HepG2 (cell line): Measurements from ENCODE around the gene GRIN3B. TPM values are rescaled to one million over a fixed set of nuclear protein-coding genes. Genes with fewer than 3 reads are reported as not detected.

Source experiments
- EZH2 ChIP-seq: conservative IDR thresholded peaks from 2 replicates; pipeline ENCODE4 v1.6.1; 2012; ENCODE audit warnings: mild to moderate bottlenecking, low read depth, low read length, moderate library complexity
- GZF1 ChIP-seq: sonication (generic); formaldehyde crosslinking; IDR thresholded peaks from 2 replicates; pipeline ENCODE4 v1.5.1; 2020; ENCODE audit warnings: mild to moderate bottlenecking, missing genetic modification reagents
- HDAC1 ChIP-seq: sonication (generic); formaldehyde crosslinking; IDR thresholded peaks from 2 replicates; pipeline ENCODE4 v1.5.1; 2020; ENCODE audit warnings: mild to moderate bottlenecking, missing genetic modification reagents
- HDAC6 ChIP-seq: fragments of 200-600 bp; sonication (generic); IDR thresholded peaks from 2 replicates; pipeline ENCODE4 v1.7.0; 2017; ENCODE audit warnings: mild to moderate bottlenecking, antibody characterized with exemption, low read length, low read depth
- NR2F1 ChIP-seq, 2 experiments: fragments of 450-650 bp in 1 of 2; formaldehyde crosslinking in 1 of 2; IDR thresholded peaks; 2 replicates each; pipeline versions ENCODE4 v1.5.0 to v1.6.1; 2016 to 2020; ENCODE audit warnings: mild to moderate bottlenecking in 1 of 2, missing compliant biosample characterization in 1 of 2, missing genetic modification reagents in 1 of 2, moderate library complexity in 1 of 2
- PAF1 ChIP-seq: IDR thresholded peaks from 2 replicates; pipeline ENCODE4 v1.6.1; 2016; ENCODE audit warnings: missing genetic modification reagents, missing compliant biosample characterization
- RXRA ChIP-seq: sonication (generic); formaldehyde crosslinking; IDR thresholded peaks from 2 replicates; pipeline ENCODE4 v1.5.1; 2020; ENCODE audit warnings: missing genetic modification reagents
- SKIL ChIP-seq: sonication (generic); formaldehyde crosslinking; IDR thresholded peaks from 2 replicates; pipeline ENCODE4 v1.8.0; 2022; ENCODE audit warnings: missing genetic modification reagents, mild to moderate bottlenecking, moderate library complexity, borderline replicate concordance
- SRSF4 ChIP-seq: fragments of 200-400 bp; formaldehyde crosslinking; IDR thresholded peaks from one replicate; pipeline ENCODE4 v1.6.1; 2018; ENCODE audit warnings: mild to moderate bottlenecking, low read depth, low read length, moderate library complexity; ENCODE audit not compliant: poor library complexity, severe bottlenecking
- XBP1 ChIP-seq: sonication (generic); formaldehyde crosslinking; IDR thresholded peaks from 2 replicates; pipeline ENCODE4 v1.5.0; 2020; ENCODE audit warnings: missing genetic modification reagents
- YY1 ChIP-seq: IDR thresholded peaks from 2 replicates; pipeline ENCODE4 v1.6.1; 2011; ENCODE audit warnings: low read length, low read depth, moderate library complexity, mild to moderate bottlenecking; ENCODE audit not compliant: insufficient read depth, insufficient replicate concordance
- ZBTB10 ChIP-seq: sonication (generic); formaldehyde crosslinking; IDR thresholded peaks from 2 replicates; pipeline ENCODE4 v1.4.0; 2020; ENCODE audit warnings: missing genetic modification reagents, borderline replicate concordance
- ZBTB14 ChIP-seq: sonication (generic); formaldehyde crosslinking; IDR thresholded peaks from 2 replicates; pipeline ENCODE4 v1.4.0; 2020; ENCODE audit warnings: missing genetic modification reagents
- ZBTB43 ChIP-seq: sonication (generic); formaldehyde crosslinking; conservative IDR thresholded peaks from 2 replicates; pipeline ENCODE4 v1.4.0; 2020; ENCODE audit warnings: missing genetic modification reagents
- ZNF18 ChIP-seq: sonication (generic); formaldehyde crosslinking; IDR thresholded peaks from 2 replicates; pipeline ENCODE4 v1.8.0; 2022; ENCODE audit warnings: mild to moderate bottlenecking, missing genetic modification reagents; ENCODE audit not compliant: insufficient replicate concordance
- ZNF292 ChIP-seq: sonication (generic); formaldehyde crosslinking; IDR thresholded peaks from 2 replicates; pipeline ENCODE4 v1.8.1; 2022; ENCODE audit warnings: mild to moderate bottlenecking, low read depth, missing genetic modification reagents, borderline replicate concordance
- ZNF672 ChIP-seq: sonication (generic); formaldehyde crosslinking; IDR thresholded peaks from 2 replicates; pipeline ENCODE4 v1.8.1; 2022; ENCODE audit warnings: missing genetic modification reagents
- ZNF75D ChIP-seq: sonication (generic); formaldehyde crosslinking; IDR thresholded peaks from 2 replicates; pipeline ENCODE4 v1.8.1; 2023; ENCODE audit warnings: missing genetic modification reagents, mild to moderate bottlenecking, borderline replicate concordance
- ZZZ3 ChIP-seq: sonication (generic); formaldehyde crosslinking; IDR thresholded peaks from 2 replicates; pipeline ENCODE4 v1.4.0; 2020; ENCODE audit warnings: missing genetic modification reagents, mild to moderate bottlenecking, borderline replicate concordance
- polyA plus RNA-seq, 8 experiments: library from polyadenylated mRNA; depleted of rRNA in 3 of 8; stranded (reverse) in 7 of 8; unstranded in 1 of 8; fragments of >200 nt; fragmentation: Illumina TruSeq in 4 of 8; extraction: Trizol in 4 of 8; gene quantifications; 2 replicates each; pipeline versions ENCODE4 v1.2.1 to v1.2.3, GENCODE V29; 2011 to 2016; ENCODE audit warnings: low read depth in 4 of 8, missing spikeins in 1 of 8, mixed read lengths in 1 of 8; ENCODE audit not compliant: insufficient read depth in 1 of 8
- total RNA-seq, 5 experiments: library from RNA; depleted of rRNA; stranded (reverse); fragments of >200 nt; fragmentation: Illumina TruSeq; extraction: Trizol; gene quantifications; 2 replicates each; pipeline ENCODE4 v1.2.3, GENCODE V29; 2016; ENCODE audit warnings: low read depth in 1 of 5

GRIN3B gene
- total and polyA plus RNA-seq, 2 of the 13 experiments (the other 11 are each of a cell fraction or from before 2014, with no cell fraction given): 0.07 to 0.20 TPM

- TF ChIP-seq ZBTB10 (CRISPR knock-in tag) (no peak), NR2F1 (CRISPR knock-in tag; IDR thresholded peaks at IDR 0.05) (no peak), ZBTB43 (CRISPR knock-in tag) (no peak), HDAC1 (no peak), ZZZ3 (CRISPR knock-in tag) (no peak), ZNF292 (CRISPR knock-in tag) (no peak), ZNF18 (no peak), GZF1 (CRISPR knock-in tag) (no peak), ZNF75D (CRISPR knock-in tag) (no peak), XBP1 (CRISPR knock-in tag) (no peak), PAF1 (CRISPR knock-in tag) (0 out of 2 replicates have a peak, but pooled peaks have one; percentile 50), YY1 (no peak), RXRA (CRISPR knock-in tag) (peak; percentile 31; the same call in 1 of the 2 replicates), ZBTB14 (CRISPR knock-in tag) (no peak), SKIL (CRISPR knock-in tag) (0 out of 2 replicates have a peak, but pooled peaks have one; percentile 15), HDAC6 (no peak), EZH2 (no peak), SRSF4 (no peak), ZNF672 (CRISPR knock-in tag) (no peak)
Observed at GRCh38 chr19:996051-996838, 4.0 kb upstream of the GRIN3B start (continued).
